AG08396 (cell line): Measurements from ENCODE around the gene CSKMT.
A peak's percentile ranks its signal among the peaks of the same experiment; 100 is the strongest.
"Not testable (repeated sequence)": the region's sequence is repeated elsewhere in the genome, so short reads cannot be mapped to it uniquely, and the experiment has no call there.

Experiments
- DNase-seq: peaks from one replicate; pipeline ENCODE4 v3.0.0; 2012; ENCODE audit warnings: low spot score, mixed read lengths

CSKMT gene

DNA sequence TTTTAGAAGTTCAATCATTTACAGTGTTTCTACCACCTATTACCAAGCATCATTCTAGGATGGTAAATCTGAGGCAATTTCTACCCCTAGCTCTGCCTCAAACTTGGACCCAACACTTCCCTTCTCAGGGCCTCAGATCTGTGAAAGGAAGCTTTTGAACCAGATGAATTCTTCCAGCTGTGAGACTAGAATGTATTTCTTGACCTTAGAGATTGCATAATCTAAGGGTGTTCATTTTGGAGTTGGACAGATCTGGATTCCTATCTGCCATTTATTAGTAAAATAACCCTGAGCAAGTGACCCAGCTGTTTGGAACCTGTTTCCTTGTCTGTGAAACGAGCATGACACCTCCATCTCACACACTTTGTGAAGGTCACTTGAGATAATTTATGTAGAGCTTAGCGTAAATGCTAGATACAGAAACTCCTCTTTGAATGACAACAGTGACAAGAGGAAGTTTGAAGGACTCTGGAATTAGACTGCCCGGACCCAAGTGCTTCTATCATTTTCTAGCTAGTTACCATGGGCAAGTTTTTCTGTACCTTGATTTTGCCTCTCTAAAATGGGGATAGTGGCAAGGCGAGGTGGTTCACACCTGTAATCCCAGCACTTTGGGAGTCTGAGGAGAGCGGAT is 8.2 kb upstream of the CSKMT start:
- DNase-seq, result no peak

DNA sequence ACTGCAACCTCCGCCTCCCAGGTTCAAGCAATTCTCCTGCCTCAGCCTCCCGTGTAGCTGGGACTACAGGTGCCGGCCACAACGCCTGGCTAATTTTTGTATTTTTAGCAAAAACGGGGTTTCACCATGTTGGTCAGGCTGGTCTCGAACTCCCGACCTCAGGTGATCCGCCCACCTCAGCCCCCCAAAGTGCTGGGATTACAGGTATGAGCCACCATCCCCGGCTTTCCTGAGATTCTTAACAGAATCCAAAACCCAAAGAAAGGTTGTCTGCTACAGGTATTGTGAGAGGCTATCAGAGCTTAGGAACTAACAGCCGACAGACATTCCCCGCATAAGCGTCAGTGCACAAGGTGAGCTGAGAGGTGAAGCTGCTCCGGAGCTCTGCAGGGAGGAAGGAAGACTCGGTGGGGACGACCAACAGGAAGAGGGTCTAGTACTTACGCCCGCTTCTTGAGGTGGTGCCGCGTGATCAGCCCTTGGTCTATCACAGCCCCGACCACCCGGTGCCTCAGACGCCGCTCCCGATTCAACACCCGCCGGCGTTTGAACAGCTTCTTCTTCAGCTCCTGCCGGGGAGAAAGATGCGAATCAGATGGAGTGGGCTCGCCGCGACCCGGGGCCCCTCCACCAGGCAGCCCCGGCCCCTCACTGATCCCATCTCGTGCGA is 572 bp upstream of the CSKMT start:
- DNase-seq, result no peak

DNA sequence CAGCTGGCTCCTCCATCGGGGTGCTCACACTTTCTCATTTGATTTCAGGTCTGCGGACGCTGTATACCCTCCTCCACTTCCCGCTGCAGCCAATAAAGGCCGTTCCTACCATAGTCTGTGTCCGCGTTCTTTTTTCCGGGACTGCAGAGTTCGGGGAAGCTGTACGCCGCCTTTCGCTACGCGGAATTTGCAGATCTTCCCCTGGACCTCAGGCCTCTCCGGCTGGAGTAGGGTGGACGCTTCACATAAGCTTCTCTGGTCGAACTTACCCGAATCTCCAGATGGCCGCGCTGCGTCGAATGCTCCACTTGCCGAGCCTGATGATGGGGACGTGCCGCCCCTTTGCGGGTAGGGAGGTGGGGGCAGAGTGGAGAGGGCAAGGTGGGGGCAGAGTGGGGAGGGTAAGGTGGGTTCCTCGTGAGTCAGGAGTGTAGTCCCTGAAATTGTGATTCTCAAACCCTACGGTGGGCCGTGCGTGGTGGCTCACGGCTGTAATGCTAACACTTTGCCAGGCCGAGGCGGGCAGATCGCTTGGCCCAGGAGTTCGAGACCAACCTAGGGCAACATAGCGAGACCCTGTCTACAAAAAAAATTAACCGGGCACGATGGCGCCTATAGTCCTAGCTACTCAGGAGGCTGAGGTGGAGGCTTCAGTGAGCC is 617 bp downstream of the CSKMT start:
- peak; percentile 60 for DNase-seq

DNA sequence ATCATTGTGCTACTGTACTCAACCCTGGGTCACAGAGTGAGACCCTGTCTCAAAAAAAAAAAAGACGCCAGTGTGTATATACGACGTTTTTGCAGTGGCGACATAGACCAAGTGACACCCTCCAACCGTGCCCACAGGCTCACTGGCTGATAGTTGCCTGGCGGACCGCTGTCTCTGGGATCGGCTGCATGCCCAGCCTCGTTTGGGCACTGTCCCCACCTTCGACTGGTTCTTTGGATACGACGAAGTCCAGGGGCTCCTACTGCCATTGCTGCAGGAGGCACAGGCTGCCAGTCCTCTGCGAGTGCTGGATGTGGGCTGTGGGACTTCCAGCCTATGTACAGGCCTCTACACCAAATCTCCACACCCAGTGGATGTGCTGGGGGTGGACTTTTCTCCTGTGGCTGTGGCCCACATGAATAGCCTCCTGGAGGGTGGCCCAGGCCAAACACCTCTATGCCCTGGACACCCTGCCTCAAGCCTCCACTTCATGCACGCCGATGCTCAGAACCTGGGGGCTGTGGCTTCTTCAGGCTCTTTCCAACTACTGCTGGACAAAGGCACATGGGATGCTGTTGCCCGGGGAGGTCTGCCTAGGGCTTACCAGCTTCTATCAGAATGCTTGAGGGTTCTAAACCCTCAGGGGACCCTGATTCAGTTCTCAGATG is 1.3 kb downstream of the CSKMT start:
- DNase-seq, result no peak

DNA sequence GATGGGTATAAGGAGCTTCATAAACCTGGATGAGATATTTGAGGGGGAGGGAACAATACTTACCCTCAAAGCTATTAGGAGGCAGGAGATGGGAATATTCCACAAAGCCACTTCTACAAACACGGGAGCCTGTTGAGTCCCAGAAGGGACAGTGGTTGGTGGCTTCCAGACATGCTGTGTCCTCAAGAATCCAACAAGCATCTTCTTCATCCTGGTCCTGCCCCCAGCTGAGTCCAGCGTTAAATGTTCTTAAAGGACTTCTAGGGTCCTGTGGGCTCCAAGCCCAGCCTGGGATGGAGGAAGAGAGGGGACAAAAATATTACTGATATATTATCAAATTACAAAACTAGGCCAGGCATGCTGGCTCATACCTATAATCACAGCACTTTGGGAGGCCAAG is 2.3 kb downstream of the CSKMT start:
- no peak for DNase-seq

DNA sequence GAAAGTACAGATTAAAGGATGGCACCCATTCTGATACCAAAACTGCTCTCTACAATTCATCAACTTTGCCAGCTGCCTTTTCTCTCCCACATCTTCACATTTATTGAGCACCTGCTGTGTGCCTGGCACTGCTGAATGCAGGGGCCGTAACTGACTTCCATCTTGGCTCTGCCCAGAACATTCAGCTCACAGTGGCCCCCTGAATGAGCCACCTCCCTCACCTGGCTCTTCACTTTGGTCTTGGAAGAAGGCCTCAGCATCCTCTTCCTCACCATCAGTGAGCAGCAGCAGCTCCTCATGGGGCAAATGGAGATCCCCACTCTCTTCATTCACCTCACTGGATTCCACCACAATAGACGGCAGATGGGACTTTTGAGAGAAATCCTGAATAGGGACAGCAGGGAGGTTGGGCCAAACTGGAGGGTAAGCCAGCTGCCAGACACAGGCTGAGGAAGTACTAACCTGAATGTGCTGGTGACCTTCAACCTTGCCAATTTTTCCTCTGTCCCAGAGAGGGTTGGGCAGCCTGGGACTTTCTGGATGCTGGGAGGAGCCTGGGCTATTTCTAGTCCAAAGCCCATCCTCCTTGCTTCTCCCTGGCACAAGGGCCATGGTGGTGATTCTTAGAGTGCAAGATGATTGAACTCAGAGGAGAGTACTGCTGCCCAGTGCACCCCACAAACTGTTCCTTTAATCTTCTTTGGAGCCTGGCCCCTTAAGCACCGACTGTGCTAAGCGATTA is 4.5 kb downstream of the CSKMT start:
- no peak for DNase-seq

DNA sequence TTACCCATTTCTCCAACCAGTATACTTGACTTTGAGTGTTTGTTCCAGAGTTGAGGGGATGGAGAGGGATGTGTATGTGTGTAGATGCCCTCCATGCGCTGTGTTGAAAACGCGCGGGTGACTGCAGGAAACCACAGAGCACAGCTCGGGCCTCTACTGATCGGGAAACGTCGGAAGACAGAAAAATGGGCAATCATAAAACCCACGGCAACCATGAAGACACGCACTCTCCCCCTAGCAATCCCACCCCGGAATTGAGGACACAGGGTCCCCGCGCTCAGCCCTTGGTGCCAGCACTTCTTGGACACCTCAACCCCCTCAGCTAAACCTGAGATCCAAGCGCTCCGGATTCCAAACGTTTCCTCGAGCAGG is 6.1 kb downstream of the CSKMT start:
- no peak for DNase-seq

DNA sequence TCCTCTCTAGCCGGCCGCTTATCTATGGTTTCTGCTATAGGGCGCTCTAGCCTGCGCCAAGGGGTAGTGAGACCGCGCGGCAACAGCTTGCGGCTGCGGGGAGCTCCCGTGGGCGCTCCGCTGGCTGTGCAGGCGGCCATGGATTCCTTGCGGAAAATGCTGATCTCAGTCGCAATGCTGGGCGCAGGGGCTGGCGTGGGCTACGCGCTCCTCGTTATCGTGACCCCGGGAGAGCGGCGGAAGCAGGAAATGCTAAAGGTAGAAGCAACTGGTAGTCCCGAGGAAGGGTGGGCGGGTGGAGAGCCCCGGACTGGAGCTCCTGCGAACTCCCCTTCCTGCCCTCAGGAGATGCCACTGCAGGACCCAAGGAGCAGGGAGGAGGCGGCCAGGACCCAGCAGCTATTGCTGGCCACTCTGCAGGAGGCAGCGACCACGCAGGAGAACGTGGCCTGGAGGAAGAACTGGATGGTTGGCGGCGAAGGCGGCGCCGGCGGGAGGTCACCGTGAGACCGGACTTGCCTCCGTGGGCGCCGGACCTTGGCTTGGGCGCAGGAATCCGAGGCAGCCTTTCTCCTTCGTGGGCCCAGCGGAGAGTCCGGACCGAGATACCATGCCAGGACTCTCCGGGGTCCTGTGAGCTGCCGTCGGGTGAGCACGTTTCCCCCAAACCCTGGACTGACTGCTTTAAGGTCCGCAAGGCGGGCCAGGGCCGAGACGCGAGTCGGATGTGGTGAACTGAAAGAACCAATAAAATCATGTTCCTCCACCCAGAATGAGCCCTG is 6.7 kb downstream of the CSKMT start, which contains the start of the genes LBHD1 and UQCC3:
Gene LBHD1, minus strand, starts transcription at position 660 of the 782 bp plus-strand sequence. CDS start 2,236 bp downstream, outside the sequence.
Gene UQCC3, plus strand, starts transcription at position 66 of the 782 bp plus-strand sequence. Its CDS starts 73 bp downstream, at position 139.
- peak; percentile 77 for DNase-seq

DNA sequence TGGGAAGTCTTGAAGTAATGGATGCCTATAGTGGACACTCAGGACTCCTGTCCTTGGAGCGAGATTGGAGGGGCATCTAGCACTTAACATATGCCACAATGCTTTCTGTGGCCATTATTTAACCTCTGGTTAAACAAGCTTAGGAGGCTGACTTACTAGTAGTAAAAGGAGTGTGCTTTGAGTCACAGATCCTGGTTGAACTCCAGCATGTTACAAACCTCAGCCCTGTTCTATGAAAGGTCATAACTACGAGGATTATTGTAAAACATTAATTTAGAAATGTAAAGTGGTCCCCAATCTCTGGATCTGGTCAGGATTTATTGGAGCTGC is 8.0 kb downstream of the CSKMT start:
- no peak for DNase-seq

DNA sequence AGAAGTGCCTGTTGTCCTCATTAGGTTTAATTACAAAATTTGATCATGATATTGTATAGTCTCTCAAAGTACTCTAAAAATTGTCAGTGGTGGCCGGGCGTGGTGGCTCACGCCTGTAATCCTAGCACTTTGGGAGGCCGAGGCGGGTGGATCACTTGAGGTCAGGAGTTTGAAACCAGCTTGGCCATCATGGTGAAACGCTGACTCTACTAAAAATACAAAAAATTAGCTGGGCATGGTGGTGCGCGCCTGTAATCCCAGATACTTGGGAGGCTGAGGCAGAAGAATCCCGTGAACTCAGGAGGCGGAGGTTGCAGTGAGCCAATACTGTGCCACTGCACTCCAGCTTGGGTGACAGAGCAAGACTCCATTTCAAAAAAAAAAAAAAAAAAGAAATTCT is 10.3 kb downstream of the CSKMT start:
- not testable (repeated sequence) for DNase-seq

DNA sequence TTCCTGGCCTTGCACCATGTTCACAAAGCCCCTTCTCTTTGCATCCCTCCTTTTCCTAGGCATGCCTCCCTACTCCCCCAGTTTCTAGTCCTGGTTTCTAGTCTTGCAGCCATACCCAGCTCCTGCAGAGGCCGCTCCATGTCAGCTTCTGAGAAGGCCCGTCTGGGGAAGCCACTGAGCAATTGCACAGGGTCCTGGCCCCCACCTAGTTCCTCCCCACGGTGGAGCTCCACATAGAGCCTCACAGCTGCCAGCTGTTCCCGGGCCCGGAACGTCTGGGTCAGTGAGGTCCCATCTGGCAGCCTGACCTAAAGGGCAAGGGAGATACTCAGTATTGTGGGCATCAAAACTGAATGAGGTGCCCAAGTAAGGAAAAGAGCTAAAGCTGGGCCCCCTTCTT is 11.6 kb downstream of the CSKMT start:
- DNase-seq, result no peak

DNA sequence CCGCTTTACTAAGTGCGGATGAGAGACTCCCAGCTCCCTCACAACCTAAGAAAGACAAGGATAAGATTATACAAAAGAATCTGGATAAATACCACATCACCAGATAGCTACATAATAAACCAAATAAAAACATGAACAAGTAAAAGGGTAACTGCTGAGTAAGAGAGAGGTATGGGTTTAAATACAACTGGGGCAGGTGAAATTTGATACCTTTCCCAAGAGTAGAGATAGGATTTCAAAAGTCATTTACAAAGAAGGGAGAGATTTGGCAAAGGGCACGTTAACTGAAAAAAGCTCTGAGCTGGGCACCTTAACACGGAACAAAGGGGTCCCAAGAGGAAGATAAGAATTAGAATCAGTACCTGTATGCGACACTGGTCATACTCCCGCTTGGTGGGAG is 12.0 kb downstream of the CSKMT start:
- no peak for DNase-seq

DNA sequence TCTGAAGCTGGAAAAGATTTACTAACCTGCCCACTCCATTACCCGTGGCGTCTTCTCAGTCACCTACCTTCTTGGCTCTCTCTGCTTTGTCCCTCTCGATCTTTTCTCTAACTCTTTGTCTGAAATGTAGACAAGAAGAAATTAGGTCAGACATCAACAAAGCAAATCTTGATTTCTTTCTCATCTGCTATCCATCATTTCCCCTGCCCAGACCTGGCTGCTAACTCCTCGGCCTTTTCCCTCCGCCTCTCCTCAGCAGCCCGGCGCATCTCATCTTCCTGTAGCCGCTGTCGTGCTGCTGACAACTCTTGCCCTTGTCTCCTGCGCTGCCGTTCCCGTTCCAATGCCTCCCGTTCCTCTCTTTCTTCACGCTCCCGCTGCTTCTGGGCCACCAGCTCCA is 12.6 kb downstream of the CSKMT start:
- DNase-seq, result no peak

DNA sequence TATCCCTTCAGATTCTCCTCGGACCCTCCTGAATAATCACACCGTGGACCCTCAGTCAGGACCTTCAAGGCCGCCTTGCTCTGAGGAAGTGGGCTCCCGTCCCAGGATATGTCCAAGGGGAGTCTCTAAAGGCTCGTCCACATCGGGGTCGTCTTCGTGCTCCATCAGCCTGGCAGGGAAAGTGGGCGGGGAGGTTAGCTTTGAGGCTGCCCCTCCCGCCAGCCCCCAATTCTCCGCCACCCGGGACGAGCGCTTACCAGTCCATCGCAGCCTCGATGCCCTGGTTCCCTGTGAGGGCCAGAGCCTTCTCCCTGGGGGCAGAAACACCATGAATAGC is 13.3 kb downstream of the CSKMT start:
- DNase-seq, result no peak

DNA sequence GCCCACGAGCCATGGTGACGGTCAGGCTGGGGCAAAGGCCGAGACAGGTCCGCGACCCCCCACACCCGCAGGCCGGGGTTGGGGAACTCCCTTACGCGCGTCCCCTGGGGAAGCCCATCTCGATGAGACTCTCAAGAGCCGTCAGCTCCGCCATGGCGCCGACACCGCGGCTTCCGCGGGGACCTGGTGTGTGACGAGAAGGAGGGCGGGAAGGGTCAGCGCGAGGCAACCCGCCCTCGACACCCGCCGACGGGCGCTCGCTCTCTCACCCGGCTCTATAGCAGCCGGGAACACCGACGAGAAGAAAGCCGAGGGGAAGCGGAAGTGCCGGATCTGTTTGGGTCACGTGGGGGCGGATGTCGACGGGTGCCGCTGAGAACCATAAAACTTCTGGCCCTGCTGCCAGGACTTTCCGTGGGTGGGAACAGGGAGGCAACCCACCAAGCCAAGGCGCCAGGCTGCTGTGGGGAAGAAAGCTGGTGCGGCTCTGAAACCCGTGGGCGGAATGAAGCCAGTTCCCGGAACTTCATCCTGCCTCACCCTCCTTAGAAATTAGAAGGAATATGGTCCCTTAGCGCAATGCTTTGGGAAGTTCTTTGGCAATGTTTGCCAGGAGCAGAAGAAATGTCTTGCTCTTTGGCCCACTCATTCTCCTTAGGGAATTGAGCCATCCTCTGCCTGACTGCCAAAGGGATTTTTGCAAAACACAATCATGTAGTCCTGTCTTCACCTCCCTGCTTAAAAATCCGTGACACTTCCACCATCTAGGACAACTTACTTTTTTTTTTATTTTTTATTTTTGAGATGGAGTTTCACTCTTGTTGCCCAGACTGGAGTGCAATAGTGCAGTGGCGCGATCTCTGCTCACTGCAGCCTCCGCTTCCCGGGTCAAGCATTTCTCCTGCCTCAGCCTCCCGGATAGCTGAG is 13.9 kb downstream of the CSKMT start, which contains the start of gene UBXN1:
Gene UBXN1, minus strand, starts transcription at position 304 of the 927 bp plus-strand sequence. Its CDS starts 150 bp downstream, at position 154.
- DNase-seq, result peak; percentile 91

DNA sequence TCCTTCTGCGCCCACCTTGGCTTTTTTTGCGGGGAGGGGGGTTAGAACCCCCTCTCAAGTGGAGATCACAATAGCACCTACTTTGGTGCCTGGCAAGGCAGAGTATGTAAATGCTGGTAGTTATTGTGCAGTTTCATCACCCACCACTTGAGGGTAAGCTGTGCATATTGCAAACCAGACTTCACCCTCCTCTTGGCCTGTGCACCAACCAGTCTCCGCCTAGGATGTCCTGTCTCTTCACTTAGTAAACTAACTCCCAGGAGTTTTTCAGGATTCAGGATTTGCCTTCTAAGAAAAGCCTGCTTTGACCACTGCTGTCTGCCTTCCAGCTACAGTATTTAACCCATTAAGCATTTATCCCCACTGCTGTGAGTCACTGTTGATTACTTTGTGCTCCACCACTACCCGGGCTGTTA is 15.7 kb downstream of the CSKMT start:
- peak; percentile 83 for DNase-seq

DNA sequence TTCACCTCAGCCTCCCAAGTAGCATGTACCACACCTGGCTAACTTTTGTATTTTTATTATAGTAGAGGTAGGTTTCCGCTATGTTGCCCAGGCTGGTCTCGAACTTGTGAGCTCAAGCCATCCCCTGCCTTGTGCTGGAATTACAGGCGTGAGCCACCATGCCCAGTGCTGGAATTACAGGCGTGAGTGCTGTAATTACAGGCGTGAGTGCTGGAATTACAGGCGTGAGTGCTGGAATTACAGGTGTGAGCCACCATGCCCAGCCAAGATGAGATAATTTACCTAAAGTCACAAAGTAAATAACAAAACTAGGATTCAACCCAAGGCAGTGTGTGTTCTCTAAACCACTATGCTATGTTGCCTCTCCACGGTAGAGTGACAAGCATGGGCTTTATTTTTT is 17.4 kb downstream of the CSKMT start:
- no peak for DNase-seq

DNA sequence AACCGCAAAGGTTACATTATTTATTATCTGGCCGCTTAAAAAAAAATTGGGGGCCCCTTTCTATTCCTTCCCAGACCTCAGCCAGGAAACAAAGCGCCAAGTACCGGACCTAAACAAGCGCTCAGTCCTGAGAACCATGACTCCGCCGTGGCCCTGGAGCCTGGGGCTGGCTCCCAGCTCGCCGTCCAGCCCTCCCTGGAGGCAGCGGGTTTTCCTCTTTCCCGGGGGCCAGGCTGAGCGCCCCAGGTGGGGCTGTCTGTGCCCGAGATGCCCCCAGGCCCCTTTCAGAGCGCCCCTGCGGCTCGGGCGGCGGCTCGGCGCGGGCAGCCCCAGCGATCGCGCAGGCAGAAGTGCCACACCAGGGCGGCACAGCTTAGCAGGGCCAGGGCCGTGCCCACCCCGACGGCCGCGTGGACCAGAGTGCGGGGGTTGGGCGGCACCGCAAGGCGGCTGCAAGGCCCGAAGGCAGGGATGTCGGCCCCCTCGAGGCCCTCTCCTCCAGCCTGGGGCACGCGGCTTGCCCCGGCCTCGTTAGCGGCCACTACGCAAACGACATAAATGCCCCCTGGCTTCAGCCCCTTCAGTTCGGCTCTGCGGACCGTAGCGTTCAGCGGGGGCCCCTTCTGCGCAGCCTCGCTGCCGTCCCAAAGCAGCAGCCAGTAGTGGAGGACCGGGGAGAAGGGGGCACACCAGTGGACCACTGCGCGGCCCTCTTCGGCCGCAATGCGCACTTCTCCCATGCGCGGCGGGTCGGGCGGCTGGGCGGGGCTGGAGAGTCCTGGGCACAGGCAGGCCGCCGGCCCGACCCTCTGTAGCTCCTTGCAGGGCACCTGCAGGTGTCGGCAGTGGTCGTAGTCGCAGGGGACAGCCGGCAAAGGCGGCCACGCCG is 22.6 kb downstream of the CSKMT start:
- DNase-seq, result no peak

DNA sequence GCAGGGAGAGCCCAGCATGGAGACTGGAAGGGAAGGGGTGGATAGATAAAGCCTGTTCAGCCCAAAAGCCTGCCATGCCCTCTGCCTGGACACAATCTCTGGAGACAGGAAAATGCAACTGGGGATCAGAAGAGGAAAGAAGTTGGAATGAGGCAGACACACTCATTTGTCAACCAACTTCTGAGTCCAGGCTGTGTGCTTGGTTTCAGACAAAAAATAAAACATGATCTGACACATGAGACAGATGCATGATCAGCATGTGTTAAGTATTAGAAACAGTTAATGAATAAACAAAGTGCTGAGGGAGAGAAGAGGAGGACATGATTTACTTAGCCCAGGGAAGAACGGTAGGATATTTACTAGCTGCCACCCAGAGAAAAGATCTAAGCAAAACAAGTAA is 23.4 kb downstream of the CSKMT start:
- no peak for DNase-seq
